Measurements from ENCODE around the gene ACBD6. TPM values are rescaled to one million over a fixed set of nuclear protein-coding genes. Genes with fewer than 3 reads are reported as not detected.

Gene ACBD6
- polyA plus RNA-seq, 1 experiment = 49.0 TPM

- Histone ChIP-seq H3K27me3 (ENCODE audit: control insufficient read depth, insufficient read depth, low read length) (no peaks in the 10 kb centered on the region), H3K4me3 (ENCODE audit: low read depth, low read length) (no peak overlapping the region), H3K36me3 (ENCODE audit: control insufficient read depth, insufficient read depth, low read length) (peaks cover 4% of the 10 kb centered on the region)
- DNase-seq (ENCODE audit: low read depth) = no peak
- no peak for TF ChIP-seq CTCF (IDR thresholded peaks at IDR 0.05; ENCODE audit: insufficient read depth, low read depth, low read length)
- ChIA-PET CTCF (interaction anchor here (1.3 to 2.4 kb wide), 2 partner anchors 19 to 205 kb away, joined by 3 to 6 read pairs; no protein-coding TSS in a partner anchor), POLR2A (no interaction called here)
These were observed 230.0 kb downstream of the ACBD6 start for GRCh38 chr1:180272395-180272794.

GRCh38 chr1:180271272-180272255 lies 230.8 kb downstream of the ACBD6 start:
- no peak for DNase-seq (ENCODE audit: low read depth)

GRCh38 chr1:180270530-180271271 lies 231.7 kb downstream of the ACBD6 start:
- H3K4me3 ChIP-seq (ENCODE audit: low read depth, low read length) = no peak overlapping the region
- TF ChIP-seq CTCF (IDR thresholded peaks at IDR 0.05; ENCODE audit: insufficient read depth, low read depth, low read length) = no peak
- H3K36me3 ChIP-seq (ENCODE audit: control insufficient read depth, insufficient read depth, low read length) = peaks cover 4% of the 10 kb centered on the region; the same call in 1 of the 2 replicates
- no peaks in the 10 kb centered on the region for H3K27me3 ChIP-seq (ENCODE audit: control insufficient read depth, insufficient read depth, low read length)
- ChIA-PET CTCF (interaction anchor here (1.3 to 2.2 kb wide), 2 partner anchors 18 to 207 kb away, joined by 3 to 11 read pairs; no protein-coding TSS in a partner anchor), POLR2A (no interaction called here)
- no peak for DNase-seq (ENCODE audit: low read depth)

More at GRCh38 chr1:180271272-180272255, 230.8 kb downstream of the ACBD6 start:
- CTCF ChIA-PET = interaction anchor here (1.3 to 2.2 kb wide), 2 partner anchors 19 to 206 kb away, joined by 3 to 11 read pairs; no protein-coding TSS in a partner anchor
- H3K27me3 ChIP-seq (ENCODE audit: control insufficient read depth, insufficient read depth, low read length) = no peaks in the 10 kb centered on the region
- POLR2A ChIA-PET = no interaction called here
- no peak overlapping the region for H3K4me3 ChIP-seq (ENCODE audit: low read depth, low read length)
- peaks cover 4% of the 10 kb centered on the region; the same call in 1 of the 2 replicates for H3K36me3 ChIP-seq (ENCODE audit: control insufficient read depth, insufficient read depth, low read length)
- no peak for TF ChIP-seq CTCF (IDR thresholded peaks at IDR 0.05; ENCODE audit: insufficient read depth, low read depth, low read length)

GRCh38 chr1:180269645-180270529 lies 232.5 kb downstream of the ACBD6 start:
- no peak overlapping the region for H3K4me3 ChIP-seq (ENCODE audit: low read depth, low read length)
- POLR2A ChIA-PET = no interaction called here
- no peaks in the 10 kb centered on the region for H3K27me3 ChIP-seq (ENCODE audit: control insufficient read depth, insufficient read depth, low read length)
- no peak for DNase-seq (ENCODE audit: low read depth)
- 0 out of 2 replicates have a peak, but pooled peaks have one; percentile 17 for TF ChIP-seq CTCF (IDR thresholded peaks at IDR 0.05; ENCODE audit: insufficient read depth, low read depth, low read length)
- CTCF ChIA-PET = interaction anchor here (0.8 to 2.2 kb wide), 2 partner anchors 17 to 88 kb away, joined by 3 to 11 read pairs; no protein-coding TSS in a partner anchor
- peaks cover 2% of the 10 kb centered on the region; the same call in 1 of the 2 replicates for H3K36me3 ChIP-seq (ENCODE audit: control insufficient read depth, insufficient read depth, low read length)

Measured in BJ (cell line).